Osteoblast (primary cell): Measurements from ENCODE around the gene MYLK4. TPM values are rescaled to one million over a fixed set of nuclear protein-coding genes. Genes with fewer than 3 reads are reported as not detected.

Experiments used
- DNase-seq: peaks from one replicate; pipeline ENCODE4 v3.0.0; 2011; ENCODE audit warnings: low spot score, mixed read lengths; ENCODE audit not compliant: insufficient read length; ENCODE audit errors: missing footprints
- H2AFZ ChIP-seq: 2 replicates; pipeline ENCODE4 v1.6.0; 2011; ENCODE audit warnings: mild to moderate bottlenecking, low read length
- H3K27ac ChIP-seq: 2 replicates; pipeline ENCODE4 v1.5.1; 2011; ENCODE audit warnings: mild to moderate bottlenecking, low read depth, low read length, moderate library complexity
- H3K27me3 ChIP-seq: 2 replicates; pipeline ENCODE4 v1.6.0; 2012; ENCODE audit warnings: mild to moderate bottlenecking, control low read depth, inconsistent platforms, low read length, moderate library complexity; ENCODE audit not compliant: insufficient read depth
- H3K36me3 ChIP-seq: 2 replicates; pipeline ENCODE4 v1.5.1; 2011; ENCODE audit warnings: mild to moderate bottlenecking, low read length, control low read depth, moderate library complexity; ENCODE audit not compliant: insufficient read depth
- H3K4me1 ChIP-seq: 2 replicates; pipeline ENCODE4 v1.5.1; 2011; ENCODE audit warnings: mild to moderate bottlenecking, low read length, control low read depth, moderate library complexity; ENCODE audit not compliant: insufficient read depth
- H3K4me2 ChIP-seq: 2 replicates; pipeline ENCODE4 v1.6.0; 2011; ENCODE audit warnings: mild to moderate bottlenecking, low read length; ENCODE audit not compliant: insufficient read depth
- H3K4me3 ChIP-seq: fragments of 200-600 bp; sonication (generic); 3 replicates; pipeline ENCODE4 v1.5.1; 2012; ENCODE audit warnings: mild to moderate bottlenecking, low read length, inconsistent platforms; ENCODE audit not compliant: insufficient read depth
- H3K79me2 ChIP-seq: 2 replicates; pipeline ENCODE4 v1.6.0; 2012; ENCODE audit warnings: mild to moderate bottlenecking, low read length, control low read depth, inconsistent platforms; ENCODE audit not compliant: insufficient read depth
- H3K9me3 ChIP-seq: 2 replicates; pipeline ENCODE4 v1.5.1; 2011; ENCODE audit warnings: low read depth, low read length, control low read depth
- H4K20me1 ChIP-seq: 2 replicates; pipeline ENCODE4 v1.6.0; 2012; ENCODE audit warnings: mild to moderate bottlenecking, low read length, control low read depth; ENCODE audit not compliant: insufficient read depth
- CTCF ChIP-seq: IDR thresholded peaks from 2 replicates; pipeline ENCODE4 v1.5.1; 2011; ENCODE audit warnings: mild to moderate bottlenecking, low read depth, low read length, moderate library complexity; ENCODE audit errors: extremely low read depth
- total RNA-seq: library from RNA; depleted of rRNA; stranded (reverse); fragments of >200 nt; gene quantifications from 2 replicates; pipeline ENCODE4 v1.2.3, GENCODE V29; 2012

MYLK4 gene
- total RNA-seq, 1 donor, result 0.36 TPM

- Histone ChIP-seq H3K27ac (no peak overlapping the region), H4K20me1 (peaks cover 19% of the 10 kb centered on the region), H3K79me2 (peaks cover 81% of the 10 kb centered on the region), H3K9me3 (no peaks in the 10 kb centered on the region), H3K4me3 (no peak overlapping the region), H3K4me1 (no peaks in the 10 kb centered on the region), H3K4me2 (no peak overlapping the region), H3K36me3 (peaks cover 40% of the 10 kb centered on the region), H3K27me3 (no peaks in the 10 kb centered on the region), H2AFZ (no peak overlapping the region)
- DNase-seq, result no peak
- TF ChIP-seq CTCF, result no peak
These were observed 29.5 kb upstream of the MYLK4 start for GRCh38 chr6:2780102-2780737.

GRCh38 chr6:2777249-2777648 lies 26.5 kb upstream of the MYLK4 start:
- Histone ChIP-seq H3K79me2 (peaks cover 91% of the 10 kb centered on the region), H3K9me3 (no peaks in the 10 kb centered on the region), H3K4me3 (no peak overlapping the region), H4K20me1 (peaks cover 28% of the 10 kb centered on the region), H3K4me1 (peaks cover 7% of the 10 kb centered on the region), H3K27ac (no peak overlapping the region), H3K36me3 (peaks cover 36% of the 10 kb centered on the region), H3K4me2 (no peak overlapping the region), H3K27me3 (no peaks in the 10 kb centered on the region), H2AFZ (no peak overlapping the region)
- DNase-seq, result no peak
- TF ChIP-seq CTCF, result no peak

DNA sequence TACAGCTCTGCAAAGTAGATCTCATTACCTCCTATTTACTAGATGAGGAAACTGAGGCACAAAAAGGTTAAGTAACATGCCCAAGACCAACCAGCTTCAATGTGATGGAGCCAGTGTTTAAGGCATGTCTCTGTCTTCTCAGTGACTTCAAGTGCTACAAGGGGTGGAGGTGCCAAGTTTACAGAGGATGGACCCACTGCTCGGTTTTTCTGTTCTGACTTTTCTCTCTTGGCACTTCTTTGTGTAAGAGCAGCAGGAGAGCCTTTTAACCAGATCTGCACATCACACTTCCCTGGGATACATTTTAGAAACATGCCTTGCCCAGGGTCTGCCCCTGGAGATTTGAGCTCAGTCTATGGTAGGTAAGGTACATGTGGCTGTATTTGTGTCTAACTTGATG lies 24.3 kb upstream of the MYLK4 start:
- peaks cover 7% of the 10 kb centered on the region for H3K4me1 ChIP-seq

GRCh38 chr6:2773449-2773848 lies 22.7 kb upstream of the MYLK4 start:
- Histone ChIP-seq H3K4me1 (peaks cover 9% of the 10 kb centered on the region), H3K4me2 (no peak overlapping the region), H3K27ac (no peak overlapping the region), H3K4me3 (no peak overlapping the region), H2AFZ (no peak overlapping the region), H3K36me3 (peaks cover 32% of the 10 kb centered on the region), H3K9me3 (no peaks in the 10 kb centered on the region), H4K20me1 (peaks cover 33% of the 10 kb centered on the region), H3K79me2 (peaks cover 97% of the 10 kb centered on the region), H3K27me3 (no peaks in the 10 kb centered on the region)
- no peak for TF ChIP-seq CTCF
- no peak for DNase-seq

More for the DNA sequence above, 24.3 kb upstream of the MYLK4 start:
- H3K79me2 ChIP-seq, result peaks cover 95% of the 10 kb centered on the region
- no peak overlapping the region for H3K4me3 ChIP-seq
- H3K36me3 ChIP-seq, result peaks cover 43% of the 10 kb centered on the region
- no peak for TF ChIP-seq CTCF
- H2AFZ ChIP-seq, result no peak overlapping the region
- no peaks in the 10 kb centered on the region for H3K27me3 ChIP-seq
- no peak overlapping the region for H3K4me2 ChIP-seq
- DNase-seq, result no peak
- H3K9me3 ChIP-seq, result no peaks in the 10 kb centered on the region
- H4K20me1 ChIP-seq, result peaks cover 30% of the 10 kb centered on the region
- no peak overlapping the region for H3K27ac ChIP-seq
